Spinal cord (tissue), 10 donors: Measurements from ENCODE around the gene VDAC1. TPM values are rescaled to one million over a fixed set of nuclear protein-coding genes. Genes with fewer than 3 reads are reported as not detected.
A peak's percentile ranks its signal among the peaks of the same experiment; 100 is the strongest.
"Not testable (repeated sequence)": the region's sequence is repeated elsewhere in the genome, so short reads cannot be mapped to it uniquely, and the experiment has no call there.

ENCODE experiments used
- DNase-seq, 6 donors: peaks; one replicate each; pipeline versions ENCODE4 v3.0.0 to v3.0.0-alpha.2; 2013 to 2015; ENCODE audit warnings: low spot score in 6 of 6, low read depth in 4 of 6
- H3K27ac ChIP-seq: one replicate; pipeline ENCODE4 v1.5.1; 2013; ENCODE audit warnings: low read depth, low read length, control low read depth
- H3K27me3 ChIP-seq: one replicate; pipeline ENCODE4 v1.6.1; 2013; ENCODE audit warnings: low read length; ENCODE audit not compliant: control insufficient read depth, insufficient read depth
- H3K36me3 ChIP-seq: one replicate; pipeline ENCODE4 v1.6.1; 2013; ENCODE audit warnings: low read length; ENCODE audit not compliant: control insufficient read depth, insufficient read depth
- H3K4me1 ChIP-seq: one replicate; pipeline ENCODE4 v1.6.1; 2013; ENCODE audit warnings: low read length; ENCODE audit not compliant: control insufficient read depth, insufficient read depth
- H3K4me3 ChIP-seq: one replicate; pipeline ENCODE4 v1.5.1; 2013; ENCODE audit warnings: low read depth, low read length, control low read depth
- H3K9me3 ChIP-seq: one replicate; pipeline ENCODE4 v1.6.1; 2013; ENCODE audit warnings: low read length; ENCODE audit not compliant: control insufficient read depth, insufficient read depth
- WGBS: methylation state at CpG from one replicate; pipeline ENCODE4 v1.1.5; 2013; ENCODE audit warnings: missing lambda C conversion rate; ENCODE audit not compliant: insufficient coverage; 5-methylcytosine and 5-hydroxymethylcytosine counted together
- polyA plus RNA-seq, 2 donors: library from polyadenylated mRNA; unstranded; fragments of 120-200 nt; gene quantifications; one replicate each; pipeline ENCODE4 v1.2.1, GENCODE V29; 2013; ENCODE audit not compliant: insufficient read length in 2 of 2
- total RNA-seq, 2 donors: library from RNA; depleted of rRNA in 1 of 2; stranded (reverse); fragments of 120-200 nt in 1 of 2; fragments of >200 nt in 1 of 2; gene quantifications; one replicate each; pipeline versions ENCODE4 v1.2.3 to v1.2.4, GENCODE V29; 2013 to 2014
- donor health status: healthy.

VDAC1 gene
- total and polyA plus RNA-seq, 4 donors, result 180 to 230 (median 218) TPM

GRCh38 chr5:133938039-133938821 lies 66.5 kb downstream of the VDAC1 start:
- peak in 1 of 6 donors; percentile 32 for DNase-seq
- Histone ChIP-seq H3K9me3 (no peaks in the 10 kb centered on the region), H3K27ac (no peak overlapping the region), H3K4me3 (no peak overlapping the region), H3K4me1 (peaks cover 21% of the 10 kb centered on the region), H3K27me3 (no peaks in the 10 kb centered on the region), H3K36me3 (no peaks in the 10 kb centered on the region)
- WGBS, result 50% methylated on average over 3 of the region's 6 CpGs

- DNase-seq, H3K36me3 ChIP-seq, H3K9me3 ChIP-seq, H3K27ac ChIP-seq, H3K4me3 ChIP-seq, H3K27me3 ChIP-seq: not testable (repeated sequence)
- WGBS, result 91% methylated on average over 2 of the region's 3 CpGs
- peaks cover 23% of the 10 kb centered on the region for H3K4me1 ChIP-seq
Measured at GRCh38 chr5:133937628-133938027, 67.1 kb downstream of the VDAC1 start.

DNA sequence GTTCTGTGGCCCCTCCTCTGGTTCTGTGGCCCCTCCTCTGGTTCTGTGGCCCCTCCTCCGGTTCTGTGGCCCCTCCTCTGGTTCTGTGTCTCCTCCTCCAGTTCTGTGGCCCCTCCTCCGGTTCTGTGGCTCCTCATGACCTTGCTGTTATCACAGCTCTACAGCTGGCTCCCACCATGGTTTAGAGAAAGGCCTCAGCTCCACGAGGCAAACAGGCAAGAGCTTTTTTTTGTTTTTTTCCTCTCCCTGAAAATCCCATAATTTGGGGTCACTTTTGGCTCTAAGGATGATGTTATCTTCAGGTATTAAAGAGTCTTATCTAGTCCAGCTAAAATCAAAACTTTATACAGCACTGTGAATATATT lies 68.1 kb downstream of the VDAC1 start:
- WGBS, result 57% methylated on average over 1 of the region's 3 CpGs
- no peaks in the 10 kb centered on the region for H3K27me3 ChIP-seq
- no peak overlapping the region for H3K4me3 ChIP-seq
- H3K27ac ChIP-seq, result no peak overlapping the region
- peaks cover 23% of the 10 kb centered on the region for H3K4me1 ChIP-seq
- no peak for DNase-seq
- no peaks in the 10 kb centered on the region for H3K36me3 ChIP-seq
- no peaks in the 10 kb centered on the region for H3K9me3 ChIP-seq

- not testable (repeated sequence) for H3K9me3 ChIP-seq, H3K36me3 ChIP-seq, H3K27ac ChIP-seq, H3K27me3 ChIP-seq, H3K4me3 ChIP-seq, DNase-seq
- H3K4me1 ChIP-seq, result peaks cover 23% of the 10 kb centered on the region
- WGBS, result 92% methylated on average over 10 of the region's 10 CpGs
Measured at GRCh38 chr5:133935991-133936650, 68.7 kb downstream of the VDAC1 start.

DNA sequence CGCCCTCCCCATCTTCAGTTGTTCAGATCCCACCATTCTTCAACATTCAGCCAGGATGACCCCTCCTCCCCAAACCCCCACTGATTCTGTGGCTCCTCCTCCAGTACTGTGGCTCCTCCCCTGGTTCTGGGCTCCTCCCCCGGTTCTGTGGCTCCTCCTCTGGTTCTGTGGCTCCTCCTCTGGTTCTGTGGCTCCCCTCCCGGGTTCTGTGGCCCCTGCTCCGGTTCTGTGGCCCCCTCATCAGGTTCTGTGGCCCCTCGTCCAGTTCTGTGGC lies 69.2 kb downstream of the VDAC1 start:
- WGBS, result 80% methylated on average over 5 of the region's 5 CpGs
- no peaks in the 10 kb centered on the region for H3K9me3 ChIP-seq
- H3K27me3 ChIP-seq, result no peaks in the 10 kb centered on the region

GRCh38 chr5:133934822-133935666 lies 69.7 kb downstream of the VDAC1 start:
- Histone ChIP-seq H3K27me3 (no peaks in the 10 kb centered on the region), H3K9me3 (no peaks in the 10 kb centered on the region), H3K4me1 (peaks cover 23% of the 10 kb centered on the region), H3K4me3 (no peak overlapping the region), H3K27ac (no peak overlapping the region), H3K36me3 (no peaks in the 10 kb centered on the region)
- DNase-seq, result no peak
- 77% methylated on average over 3 of the region's 5 CpGs for WGBS

More for the DNA sequence above, 69.2 kb downstream of the VDAC1 start:
- Histone ChIP-seq H3K27ac (no peak overlapping the region), H3K4me3 (no peak overlapping the region), H3K36me3 (no peaks in the 10 kb centered on the region), H3K4me1 (peaks cover 23% of the 10 kb centered on the region)
- DNase-seq, result no peak

DNA sequence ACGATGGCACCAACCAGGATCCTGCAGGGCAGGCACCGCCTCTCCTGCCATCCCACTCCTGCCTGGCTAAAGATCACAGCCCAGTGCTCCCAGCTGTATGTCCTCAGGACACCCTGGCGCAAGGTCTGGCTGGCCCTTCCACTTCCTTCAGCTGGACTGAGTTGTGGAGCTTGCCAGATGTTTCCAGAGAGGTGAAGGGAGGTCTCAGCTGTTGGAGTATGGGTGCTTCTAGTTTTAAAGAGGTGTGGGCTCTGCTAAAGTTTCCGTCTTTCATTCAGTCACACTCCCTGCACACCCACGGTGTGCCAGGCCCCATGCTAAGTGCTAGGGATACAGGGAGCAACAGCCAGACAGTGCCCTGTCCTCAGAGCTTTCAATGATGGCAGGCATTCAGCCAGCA lies 70.5 kb downstream of the VDAC1 start:
- DNase-seq, result no peak
- Histone ChIP-seq H3K4me1 (peaks cover 23% of the 10 kb centered on the region), H3K36me3 (no peaks in the 10 kb centered on the region), H3K27ac (no peak overlapping the region), H3K9me3 (no peaks in the 10 kb centered on the region), H3K4me3 (no peak overlapping the region), H3K27me3 (no peaks in the 10 kb centered on the region)
- WGBS, result 93% methylated on average over 4 of the region's 5 CpGs

- Histone ChIP-seq H3K36me3 (no peaks in the 10 kb centered on the region), H3K27me3 (no peaks in the 10 kb centered on the region), H3K4me1 (peaks cover 23% of the 10 kb centered on the region), H3K27ac (no peak overlapping the region), H3K4me3 (no peak overlapping the region), H3K9me3 (no peaks in the 10 kb centered on the region)
- DNase-seq, result no peak
- 88% methylated on average over 12 of the region's 12 CpGs for WGBS
Measured at GRCh38 chr5:133933670-133934295, 71.0 kb downstream of the VDAC1 start.

GRCh38 chr5:133933169-133933509 lies 71.6 kb downstream of the VDAC1 start:
- Histone ChIP-seq H3K4me1 (peaks cover 23% of the 10 kb centered on the region), H3K27ac (no peak overlapping the region), H3K9me3 (no peaks in the 10 kb centered on the region), H3K4me3 (no peak overlapping the region), H3K27me3 (no peaks in the 10 kb centered on the region), H3K36me3 (no peaks in the 10 kb centered on the region)
- WGBS, result 40% methylated on average over 1 of the region's 3 CpGs
- DNase-seq, result no peak
